ENCODE results near the gene POPDC3.
"Not testable (repeated sequence)": the region's sequence is repeated elsewhere in the genome, so short reads cannot be mapped to it uniquely, and the experiment has no call there.

POPDC3 gene, protein sequence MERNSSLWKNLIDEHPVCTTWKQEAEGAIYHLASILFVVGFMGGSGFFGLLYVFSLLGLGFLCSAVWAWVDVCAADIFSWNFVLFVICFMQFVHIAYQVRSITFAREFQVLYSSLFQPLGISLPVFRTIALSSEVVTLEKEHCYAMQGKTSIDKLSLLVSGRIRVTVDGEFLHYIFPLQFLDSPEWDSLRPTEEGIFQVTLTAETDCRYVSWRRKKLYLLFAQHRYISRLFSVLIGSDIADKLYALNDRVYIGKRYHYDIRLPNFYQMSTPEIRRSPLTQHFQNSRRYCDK

GRCh38 chr6:105179244-105180065, at the start of gene POPDC3:
Gene POPDC3 (minus strand): TSS chr6:105180014. CDS start chr6:105161909, 18,105 bp downstream.
- peak in 20 of 58 donors; percentile 2 to 53 (median 22) for DNase-seq

DNA sequence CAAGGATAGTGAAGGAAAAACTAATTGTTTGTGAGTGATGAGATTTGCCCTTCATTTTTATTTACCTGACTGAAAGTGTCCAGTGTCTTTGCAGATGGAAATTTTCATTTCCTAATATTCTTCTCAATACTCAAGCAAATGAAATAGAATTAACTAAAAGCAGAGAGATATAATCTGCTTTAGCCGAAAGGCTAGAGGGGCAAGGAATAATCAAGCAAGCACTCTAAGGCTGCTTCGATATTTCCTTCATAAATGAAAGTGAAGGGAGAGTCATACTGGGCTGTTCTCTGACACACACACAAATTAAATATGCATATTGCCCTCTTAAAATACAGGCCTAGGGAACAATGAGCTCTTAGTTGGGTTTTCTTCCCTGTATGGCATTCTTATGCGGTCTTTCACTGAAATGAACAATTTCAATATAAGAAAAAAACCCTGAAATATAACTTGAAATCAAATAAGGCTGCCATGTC, 47.5 kb upstream of the POPDC3 start:
- no peak for DNase-seq

- DNase-seq = peak in 11 of 58 donors; percentile 2 to 30 (median 8)
Observed at GRCh38 chr6:105226598-105227294, 46.9 kb upstream of the POPDC3 start.

DNA sequence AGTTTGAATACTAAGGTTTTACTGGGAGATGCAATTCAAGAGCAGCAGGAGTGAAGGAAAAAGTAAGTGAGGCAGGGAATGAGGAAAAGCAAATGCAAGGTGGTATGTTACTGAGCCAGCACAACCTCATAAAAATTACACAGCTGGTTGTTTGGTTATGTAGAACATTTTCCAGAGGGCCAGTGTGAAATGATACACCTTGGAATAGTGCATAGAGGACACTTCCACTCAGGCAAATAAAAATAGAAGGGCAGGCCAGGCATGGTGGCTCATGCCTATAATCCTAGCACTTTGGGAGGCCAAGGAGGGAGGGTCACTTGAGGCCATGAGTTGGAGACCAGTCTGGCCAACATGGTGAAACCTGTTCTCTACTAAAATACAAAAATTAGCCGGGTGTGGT, 43.4 kb upstream of the POPDC3 start:
- DNase-seq = no peak

GRCh38 chr6:105221219-105221618, 41.4 kb upstream of the POPDC3 start:
- not testable (repeated sequence) for DNase-seq

GRCh38 chr6:105220186-105220585, 40.4 kb upstream of the POPDC3 start:
- no peak for DNase-seq

- DNase-seq = not testable (repeated sequence)
Observed at GRCh38 chr6:105219218-105219617, 39.4 kb upstream of the POPDC3 start.

GRCh38 chr6:105215506-105215905, 35.7 kb upstream of the POPDC3 start:
- DNase-seq = no peak

GRCh38 chr6:105214668-105215067, 34.9 kb upstream of the POPDC3 start:
- no peak for DNase-seq

DNA sequence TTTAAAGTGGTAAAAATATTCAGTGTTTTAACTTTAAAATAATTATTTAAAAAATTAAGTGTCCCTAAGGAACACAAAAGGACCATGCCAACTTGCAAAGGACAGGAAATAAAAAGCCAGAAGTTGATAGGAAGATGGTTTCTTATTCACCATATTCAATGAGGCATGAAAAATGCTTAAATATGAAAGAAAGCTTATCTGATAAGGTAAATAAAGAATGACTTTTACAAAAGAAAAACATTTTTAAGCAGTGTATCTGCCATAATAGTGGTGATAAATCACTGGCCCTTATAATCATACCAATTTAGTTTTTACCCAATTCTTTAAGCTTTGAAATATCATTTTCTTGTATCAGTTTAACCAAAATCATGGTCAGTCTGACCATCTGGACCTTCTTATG, 33.5 kb upstream of the POPDC3 start:
- no peak for DNase-seq

DNA sequence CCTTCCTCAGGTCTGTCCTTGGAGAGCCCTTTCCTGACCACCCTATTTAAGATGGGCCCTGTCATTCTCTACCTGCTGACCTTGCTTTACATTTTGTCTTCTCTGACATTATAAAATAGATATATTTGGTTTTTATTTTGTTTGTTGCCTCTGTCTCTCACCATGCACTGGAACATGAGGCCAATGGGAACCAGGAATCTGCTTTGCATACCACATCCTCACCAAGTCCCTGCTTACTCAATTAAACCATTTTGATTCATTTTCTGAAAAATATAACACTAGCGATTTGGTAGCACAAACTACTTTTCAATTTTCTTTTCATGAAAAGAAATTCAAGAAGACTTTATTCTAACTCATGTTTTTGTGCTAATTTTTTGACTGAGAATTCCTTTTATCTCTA, 32.8 kb upstream of the POPDC3 start:
- DNase-seq = no peak

DNA sequence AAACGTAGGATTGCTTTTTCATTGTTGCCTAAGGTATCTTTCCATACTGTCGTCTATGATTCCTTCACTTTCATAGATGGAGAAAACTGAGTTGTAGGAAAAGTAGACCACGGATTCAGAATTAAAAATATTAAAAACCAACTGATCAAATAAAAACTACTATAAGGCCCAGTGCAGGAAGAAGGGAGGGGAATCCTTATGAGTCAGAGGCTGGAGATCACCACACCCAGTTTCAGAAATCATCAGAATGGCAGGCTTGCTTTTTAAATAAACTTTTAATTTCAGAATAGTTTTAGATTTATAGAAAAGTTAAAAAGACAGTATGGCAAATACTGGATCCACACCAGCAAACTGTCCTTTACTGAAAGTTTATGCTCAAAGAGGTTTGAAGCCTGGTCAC, 32.0 kb upstream of the POPDC3 start:
- DNase-seq = no peak

- DNase-seq = no peak
Observed at GRCh38 chr6:105210932-105211531, 31.2 kb upstream of the POPDC3 start.

GRCh38 chr6:105209950-105210706, 30.3 kb upstream of the POPDC3 start:
- no peak for DNase-seq

DNA sequence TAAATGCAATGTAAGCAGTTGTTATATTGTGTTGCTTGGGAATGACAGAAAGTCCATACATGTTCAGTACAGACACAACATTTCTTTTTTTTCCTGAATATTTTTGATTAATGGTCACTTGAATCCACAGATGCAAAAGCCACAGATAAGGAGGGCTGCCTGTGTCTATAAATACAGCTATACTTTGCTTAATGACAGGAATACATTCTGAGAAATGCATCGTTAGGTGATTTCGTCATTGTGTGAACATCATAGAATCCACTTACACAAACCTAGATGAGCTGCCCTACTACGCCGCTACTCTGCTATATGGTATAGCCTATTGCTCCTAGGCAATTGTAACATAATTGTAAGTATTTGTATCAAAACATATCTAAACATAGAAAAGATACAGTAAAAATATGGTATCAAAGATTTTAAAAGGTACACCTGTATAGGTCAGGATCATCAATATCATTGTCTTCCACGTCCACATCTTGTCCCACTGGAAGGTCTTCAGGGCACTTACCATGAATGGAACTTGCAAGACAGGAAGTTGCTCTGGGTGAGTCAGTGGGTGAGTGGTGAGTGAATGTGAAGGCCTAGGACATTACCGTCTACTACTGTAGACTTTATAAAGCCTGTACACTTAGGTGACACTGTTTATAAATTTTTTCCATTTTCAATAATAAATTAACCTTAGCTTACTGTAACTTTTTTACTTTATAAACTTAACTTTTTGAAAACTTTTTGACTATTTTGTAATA, 27.9 kb upstream of the POPDC3 start:
- no peak for DNase-seq

- no peak for DNase-seq
Observed at GRCh38 chr6:105204768-105205167, 25.0 kb upstream of the POPDC3 start.

- no peak for DNase-seq
Observed at GRCh38 chr6:105204331-105204730, 24.5 kb upstream of the POPDC3 start.

DNA sequence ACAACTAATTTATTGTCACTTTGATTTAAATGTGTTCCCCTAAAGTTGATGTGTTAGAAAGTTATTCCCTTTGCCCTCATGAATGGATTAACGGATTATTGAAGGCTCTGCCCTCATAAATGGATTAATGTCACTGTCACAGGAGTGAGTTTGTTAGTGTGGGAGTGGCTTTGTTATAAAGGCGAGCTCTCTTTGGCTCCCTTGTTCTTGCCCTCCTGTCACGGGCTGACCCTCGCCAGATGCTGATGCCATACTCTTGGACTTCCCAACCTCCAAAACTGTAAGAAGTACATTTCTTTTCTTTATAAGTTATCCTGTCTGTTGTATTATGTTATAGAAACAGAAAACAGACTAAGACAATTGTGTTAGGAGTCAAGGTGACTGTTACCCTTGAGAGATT, 22.7 kb upstream of the POPDC3 start:
- DNase-seq = no peak

GRCh38 chr6:105200133-105200730, 20.4 kb upstream of the POPDC3 start:
- DNase-seq = no peak

GRCh38 chr6:105199711-105200110, 19.9 kb upstream of the POPDC3 start:
- DNase-seq = peak in 1 of 58 donors; percentile 7

All from anterior cingulate cortex (tissue), 58 donors.